Measurements from ENCODE around the gene FGFBP1. TPM values are rescaled to one million over a fixed set of nuclear protein-coding genes. Genes with fewer than 3 reads are reported as not detected.

FGFBP1 gene
- total and polyA plus RNA-seq, 11 donors: 1.1 TPM; not detected in 10

DNA sequence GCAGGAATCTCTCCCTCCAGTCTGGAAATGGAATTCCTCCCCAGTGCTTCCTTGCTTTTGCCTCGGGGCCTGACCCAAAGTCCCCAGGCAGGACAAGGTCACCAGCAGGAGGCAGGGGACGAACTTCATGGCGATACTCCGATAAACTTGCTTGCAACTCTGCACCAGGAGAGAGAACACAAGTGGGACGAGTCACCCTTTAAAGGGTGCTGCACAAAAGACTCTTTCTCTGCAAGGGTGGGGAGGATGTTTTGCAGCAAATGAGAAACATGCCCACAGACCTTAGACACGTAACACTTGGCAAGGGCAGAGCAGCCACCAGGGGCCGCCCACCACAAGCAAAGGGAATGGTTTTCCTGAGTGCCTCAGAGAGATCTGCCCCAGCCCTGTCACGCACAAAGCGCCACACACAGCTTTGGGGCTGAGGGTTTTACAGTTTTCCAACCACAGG lies 24.5 kb upstream of the FGFBP1 start, which contains the start of gene FGFBP2:
FGFBP2 (minus strand) TSS at position 175 of the 451 bp plus-strand sequence; CDS start at position 129, 46 bp downstream.
- Histone ChIP-seq H3K36me3 (no peaks in the 10 kb centered on the region), H3K27me3 (no peaks in the 10 kb centered on the region), H3K9me3 (peaks cover 0 to 9% (median 0%) of the 10 kb centered on the region in 12 donors), H3K27ac (no peak within 1 kb of the TSS), H3K4me3 (peak within 1 kb of the TSS in 1 of 12 donors; percentile 8), H3K4me1 (peaks cover 0 to 13% (median 2%) of the 10 kb centered on the region in 12 donors)
- peak in 3 of 4 donors; percentile 72 to 83 (median 81) for ATAC-seq
- DNase-seq: peak; percentile 20 to 60 (median 37)
- TF ChIP-seq POLR2A (IDR thresholded peaks at IDR 0.05): no peak
- TF ChIP-seq, protein P1, sequence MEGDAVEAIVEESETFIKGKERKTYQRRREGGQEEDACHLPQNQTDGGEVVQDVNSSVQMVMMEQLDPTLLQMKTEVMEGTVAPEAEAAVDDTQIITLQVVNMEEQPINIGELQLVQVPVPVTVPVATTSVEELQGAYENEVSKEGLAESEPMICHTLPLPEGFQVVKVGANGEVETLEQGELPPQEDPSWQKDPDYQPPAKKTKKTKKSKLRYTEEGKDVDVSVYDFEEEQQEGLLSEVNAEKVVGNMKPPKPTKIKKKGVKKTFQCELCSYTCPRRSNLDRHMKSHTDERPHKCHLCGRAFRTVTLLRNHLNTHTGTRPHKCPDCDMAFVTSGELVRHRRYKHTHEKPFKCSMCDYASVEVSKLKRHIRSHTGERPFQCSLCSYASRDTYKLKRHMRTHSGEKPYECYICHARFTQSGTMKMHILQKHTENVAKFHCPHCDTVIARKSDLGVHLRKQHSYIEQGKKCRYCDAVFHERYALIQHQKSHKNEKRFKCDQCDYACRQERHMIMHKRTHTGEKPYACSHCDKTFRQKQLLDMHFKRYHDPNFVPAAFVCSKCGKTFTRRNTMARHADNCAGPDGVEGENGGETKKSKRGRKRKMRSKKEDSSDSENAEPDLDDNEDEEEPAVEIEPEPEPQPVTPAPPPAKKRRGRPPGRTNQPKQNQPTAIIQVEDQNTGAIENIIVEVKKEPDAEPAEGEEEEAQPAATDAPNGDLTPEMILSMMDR (IDR thresholded peaks at IDR 0.05): peak in 11 of 12 donors; percentile 14 to 50 (median 33)
- intact Hi-C loops (cut with DNase I): loop anchor here in 3 of 10 donors (2.0 to 5.0 kb wide), 2 partner anchors 38 to 39 kb away; no protein-coding TSS in a partner anchor
- 25 to 36% (median 33%) methylated on average over 9 of the region's 9 CpGs for WGBS, 4 donors

DNA sequence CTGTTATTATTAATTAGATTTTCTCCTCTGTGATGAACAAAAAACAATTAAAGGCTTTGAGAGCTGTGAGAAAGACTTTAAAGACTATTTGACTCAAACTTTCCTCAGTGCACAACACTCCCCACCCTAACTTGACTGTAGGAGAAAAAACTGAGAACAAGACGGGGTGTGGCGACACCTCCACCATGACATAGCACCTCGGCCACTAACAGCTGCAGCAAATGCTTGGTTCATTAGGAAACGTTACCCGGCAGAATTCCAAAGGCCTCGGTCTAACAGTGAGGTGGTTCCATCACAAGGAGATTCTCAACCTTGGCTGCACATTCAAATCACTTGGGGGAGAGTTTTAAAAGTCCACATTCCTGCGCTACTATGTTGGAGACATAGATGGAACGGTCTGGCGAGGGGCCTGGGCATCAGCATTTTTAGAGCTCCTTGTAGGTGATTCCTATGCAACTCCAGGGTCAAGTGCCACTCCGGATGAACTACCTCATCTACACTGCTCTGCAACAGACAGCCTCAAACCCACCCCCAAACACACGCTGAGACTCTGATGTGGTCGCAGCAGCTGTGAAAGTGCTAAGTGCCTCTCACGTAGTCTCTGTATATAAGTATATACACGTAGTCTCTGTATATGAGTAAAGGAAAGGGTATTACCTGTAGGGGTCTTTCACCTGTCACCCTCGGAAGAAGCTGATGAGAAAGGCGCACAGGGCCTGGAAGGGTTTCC lies 23.4 kb upstream of the FGFBP1 start:
- Histone ChIP-seq H3K36me3 (no peaks in the 10 kb centered on the region), H3K4me1 (peaks cover 0 to 13% (median 2%) of the 10 kb centered on the region in 12 donors), H3K27ac (no peak overlapping the region), H3K9me3 (peaks cover 0 to 9% (median 0%) of the 10 kb centered on the region in 12 donors), H3K27me3 (no peaks in the 10 kb centered on the region), H3K4me3 (peak overlapping the region in 1 of 12 donors; percentile 8)
- 82 to 85% (median 84%) methylated on average over 16 of the region's 16 CpGs for WGBS, 4 donors
- intact Hi-C loops (cut with DNase I): loop anchor here in 3 of 10 donors (2.0 to 5.0 kb wide), 2 partner anchors 39 to 40 kb away; no protein-coding TSS in a partner anchor
- peak in 2 of 5 donors; percentile 23 to 33 for DNase-seq
- TF ChIP-seq, protein P1 (IDR thresholded peaks at IDR 0.05): no peak
- TF ChIP-seq POLR2A (IDR thresholded peaks at IDR 0.05): no peak
- ATAC-seq: peak; percentile 4 to 65 (median 47)

DNA sequence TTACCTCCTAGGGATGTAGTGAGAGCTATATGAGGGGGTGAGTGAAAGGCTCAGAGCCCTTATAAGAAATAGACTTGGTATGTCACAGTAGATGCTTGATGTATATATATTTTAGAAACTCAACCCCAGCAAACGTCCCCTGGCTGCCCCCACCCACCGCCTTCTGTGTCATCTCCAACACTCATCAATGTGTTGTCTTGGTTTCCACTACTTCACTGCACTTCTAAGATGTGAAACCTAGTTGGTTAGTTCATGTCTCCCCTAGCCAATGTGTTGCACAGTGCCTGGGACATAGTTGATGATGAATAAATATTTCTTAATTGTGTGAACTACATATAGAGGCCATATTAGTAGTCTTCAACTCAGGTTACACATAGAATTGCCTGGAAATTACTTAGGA lies 20.0 kb upstream of the FGFBP1 start:
- 81 to 92% (median 86%) methylated on average over 2 of the region's 2 CpGs for WGBS, 4 donors
- TF ChIP-seq, protein P1 (IDR thresholded peaks at IDR 0.05): no peak
- no peak for TF ChIP-seq POLR2A (IDR thresholded peaks at IDR 0.05)
- H3K4me3 ChIP-seq: no peak overlapping the region

More for the DNA sequence above, 20.0 kb upstream of the FGFBP1 start:
- no peaks in the 10 kb centered on the region for H3K36me3 ChIP-seq
- H3K4me1 ChIP-seq: peaks cover 0 to 13% (median 2%) of the 10 kb centered on the region in 12 donors
- intact Hi-C loops (cut with DNase I): loop anchor here (5.0 kb wide), 5 partner anchors 76 to 481 kb away; no protein-coding TSS in a partner anchor
- H3K27me3 ChIP-seq: no peaks in the 10 kb centered on the region
- no peaks in the 10 kb centered on the region for H3K9me3 ChIP-seq
- no peak overlapping the region for H3K27ac ChIP-seq
- ATAC-seq: no peak
- DNase-seq: no peak
